Activated CD4-positive, alpha-beta memory T cell treated with anti-CD3 and anti-CD28 coated beads for 36 hours (primary cell): Measurements from ENCODE around the gene CREBL2. TPM values are rescaled to one million over a fixed set of nuclear protein-coding genes. Genes with fewer than 3 reads are reported as not detected.
"Not testable (repeated sequence)": the region's sequence is repeated elsewhere in the genome, so short reads cannot be mapped to it uniquely, and the experiment has no call there.

Source experiments
- CTCF ChIA-PET: fragments of 350-600 bp; sonication (Branson Sonifier 250); formaldehyde crosslinking; loops from one replicate; lab custom pipeline; 2021; ENCODE audit warnings: antibody characterized with exemption, inconsistent platforms; lab: Charles Lee
- POLR2A ChIA-PET: fragments of 350-600 bp; sonication (Branson Sonifier 250); formaldehyde crosslinking; loops from one replicate; lab custom pipeline; 2021; ENCODE audit warnings: antibody characterized with exemption; lab: Charles Lee
- DNase-seq: peaks from one replicate; pipeline ENCODE4 v3.0.0-alpha.2; 2020
- H3K27ac Mint-ChIP-seq: one replicate; pipeline ENCODE4 v1.8.0; 2021; ENCODE audit warnings: mixed read lengths
- H3K27me3 Mint-ChIP-seq: one replicate; pipeline ENCODE4 v1.8.0; 2021; ENCODE audit warnings: mixed read lengths
- H3K36me3 Mint-ChIP-seq: one replicate; pipeline ENCODE4 v1.8.0; 2021; ENCODE audit warnings: mixed read lengths
- H3K4me1 Mint-ChIP-seq: one replicate; pipeline ENCODE4 v1.8.0; 2021; ENCODE audit warnings: low read depth, mixed read lengths
- H3K4me3 Mint-ChIP-seq: one replicate; pipeline ENCODE4 v1.8.0; 2021; ENCODE audit warnings: mild to moderate bottlenecking, mixed read lengths
- H3K9me3 Mint-ChIP-seq: one replicate; pipeline ENCODE4 v1.8.0; 2021; ENCODE audit warnings: mixed read lengths
- intact Hi-C: fragments of 100-400 bp; cut with micrococcal nuclease; formaldehyde crosslinking; loops from one replicate; pipeline ENCODE4 v1.15.1; 2023
- total RNA-seq, 2 experiments: library from RNA; stranded (reverse); gene quantifications; one replicate each; pipeline ENCODE4 v1.2.3, GENCODE V29; 2021

CREBL2 gene
- total RNA-seq, 2 experiments from 2014 or later: 30.4 to 32.2 TPM

- ChIA-PET CTCF (interaction anchor here (0.6 to 1.6 kb wide), 7 partner anchors 15 to 120 kb away, joined by 3 to 7 read pairs (median 3); partner anchors contain the start of gene DUSP16), POLR2A (interaction anchor here (0.5 to 1.6 kb wide), 5 partner anchors 29 to 259 kb away, joined by 3 to 7 read pairs (median 3); no protein-coding TSS in a partner anchor)
- no peaks in the 10 kb centered on the region for H3K27me3 Mint-ChIP-seq
- H3K36me3 Mint-ChIP-seq: peaks cover 31% of the 10 kb centered on the region
- H3K4me1 Mint-ChIP-seq: peaks cover 65% of the 10 kb centered on the region
- H3K27ac Mint-ChIP-seq: peak overlapping the region; percentile 81
- DNase-seq: peak; percentile 34
- no peaks in the 10 kb centered on the region for H3K9me3 Mint-ChIP-seq
- intact Hi-C loops: no loop called here
- no peak overlapping the region for H3K4me3 Mint-ChIP-seq
Observed at GRCh38 chr12:12616512-12617310, 5.0 kb downstream of the CREBL2 start.

- intact Hi-C loops: not testable (repeated sequence)
- peaks cover 75% of the 10 kb centered on the region for H3K4me1 Mint-ChIP-seq
Observed at GRCh38 chr12:12618064-12618463, 6.4 kb downstream of the CREBL2 start.

GRCh38 chr12:12620730-12621315 lies 9.1 kb downstream of the CREBL2 start:
- peaks cover 82% of the 10 kb centered on the region for H3K4me1 Mint-ChIP-seq
- POLR2A ChIA-PET: no interaction called here
- no peaks in the 10 kb centered on the region for H3K27me3 Mint-ChIP-seq
- no peak for DNase-seq
- peak overlapping the region; percentile 14 for H3K27ac Mint-ChIP-seq
- H3K4me3 Mint-ChIP-seq: no peak overlapping the region
- peaks cover 28% of the 10 kb centered on the region for H3K36me3 Mint-ChIP-seq
- intact Hi-C loops: no loop called here
- CTCF ChIA-PET: interaction anchor here (0.7 to 1.1 kb wide), 5 partner anchors 8 to 260 kb away, joined by 3 to 4 read pairs (median 3); no protein-coding TSS in a partner anchor
- H3K9me3 Mint-ChIP-seq: peaks cover 7% of the 10 kb centered on the region

More at GRCh38 chr12:12618064-12618463, 6.4 kb downstream of the CREBL2 start:
- H3K9me3 Mint-ChIP-seq, H3K27me3 Mint-ChIP-seq, DNase-seq, POLR2A ChIA-PET, CTCF ChIA-PET, H3K27ac Mint-ChIP-seq, H3K4me3 Mint-ChIP-seq: not testable (repeated sequence)
- peaks cover 28% of the 10 kb centered on the region for H3K36me3 Mint-ChIP-seq

GRCh38 chr12:12622418-12622817 lies 10.7 kb downstream of the CREBL2 start:
- Mint-ChIP-seq H3K4me1 (peaks cover 79% of the 10 kb centered on the region), H3K27ac (peak overlapping the region; percentile 85), H3K4me3 (peak overlapping the region; percentile 20), H3K36me3 (peaks cover 23% of the 10 kb centered on the region), H3K27me3 (no peaks in the 10 kb centered on the region), H3K9me3 (peaks cover 7% of the 10 kb centered on the region)
- ChIA-PET POLR2A (interaction anchor here (2.3 kb wide), 1 partner anchor 10 kb away, joined by 7 read pairs; the partner anchor contains the start of gene CREBL2), CTCF (interaction anchor here (1.2 to 2.2 kb wide), 3 partner anchors 23 to 114 kb away, joined by 3 to 10 read pairs (median 7); no protein-coding TSS in a partner anchor)
- intact Hi-C loops: loop anchor here (1.0 kb wide), 1 partner anchor 14 kb away; no protein-coding TSS in a partner anchor
- DNase-seq: no peak

- H3K4me1 Mint-ChIP-seq: peaks cover 87% of the 10 kb centered on the region
- ChIA-PET CTCF (interaction anchor here (1.0 kb wide), 2 partner anchors 15 to 60 kb away, joined by 3 read pairs; no protein-coding TSS in a partner anchor), POLR2A (interaction anchor here (2.3 kb wide), 1 partner anchor 12 kb away, joined by 7 read pairs; the partner anchor contains the start of gene CREBL2)
- H3K9me3 Mint-ChIP-seq: peaks cover 7% of the 10 kb centered on the region
- intact Hi-C loops: no loop called here
- H3K27me3 Mint-ChIP-seq: no peaks in the 10 kb centered on the region
- no peak for DNase-seq
- peaks cover 29% of the 10 kb centered on the region for H3K36me3 Mint-ChIP-seq
- no peak overlapping the region for H3K4me3 Mint-ChIP-seq
- no peak overlapping the region for H3K27ac Mint-ChIP-seq
Observed at GRCh38 chr12:12624498-12624992, 12.9 kb downstream of the CREBL2 start.

GRCh38 chr12:12626471-12626870 lies 14.8 kb downstream of the CREBL2 start:
- CTCF ChIA-PET: interaction anchor here (1.0 kb wide), 1 partner anchor 19 kb away, joined by 3 read pairs; no protein-coding TSS in a partner anchor
- Mint-ChIP-seq H3K27ac (no peak overlapping the region), H3K4me1 (peaks cover 89% of the 10 kb centered on the region), H3K9me3 (peaks cover 7% of the 10 kb centered on the region), H3K4me3 (no peak overlapping the region), H3K27me3 (no peaks in the 10 kb centered on the region), H3K36me3 (peaks cover 18% of the 10 kb centered on the region)
- intact Hi-C loops: no loop called here
- POLR2A ChIA-PET: no interaction called here
- no peak for DNase-seq

GRCh38 chr12:12627308-12627827 lies 15.7 kb downstream of the CREBL2 start:
- CTCF ChIA-PET: interaction anchor here (6.7 kb wide), 1 partner anchor 18 kb away, joined by 28 read pairs; no protein-coding TSS in a partner anchor

GRCh38 chr12:12628013-12628412 lies 16.3 kb downstream of the CREBL2 start:
- Mint-ChIP-seq H3K4me1 (peaks cover 78% of the 10 kb centered on the region), H3K27me3 (no peaks in the 10 kb centered on the region), H3K27ac (no peak overlapping the region), H3K9me3 (peaks cover 7% of the 10 kb centered on the region), H3K4me3 (no peak overlapping the region), H3K36me3 (peaks cover 18% of the 10 kb centered on the region)
- intact Hi-C loops: no loop called here
- DNase-seq: no peak
- CTCF ChIA-PET: interaction anchor here (6.7 kb wide), 1 partner anchor 18 kb away, joined by 28 read pairs; no protein-coding TSS in a partner anchor
- POLR2A ChIA-PET: no interaction called here

More at GRCh38 chr12:12627308-12627827, 15.7 kb downstream of the CREBL2 start:
- no peak for DNase-seq
- H3K4me3 Mint-ChIP-seq: no peak overlapping the region
- intact Hi-C loops: no loop called here
- peaks cover 82% of the 10 kb centered on the region for H3K4me1 Mint-ChIP-seq
- H3K36me3 Mint-ChIP-seq: peaks cover 18% of the 10 kb centered on the region
- H3K27me3 Mint-ChIP-seq: no peaks in the 10 kb centered on the region
- H3K9me3 Mint-ChIP-seq: peaks cover 7% of the 10 kb centered on the region
- H3K27ac Mint-ChIP-seq: no peak overlapping the region
- POLR2A ChIA-PET: no interaction called here

GRCh38 chr12:12630850-12631249 lies 19.2 kb downstream of the CREBL2 start:
- Mint-ChIP-seq H3K27ac (no peak overlapping the region), H3K4me3 (no peak overlapping the region), H3K4me1 (peaks cover 62% of the 10 kb centered on the region), H3K9me3 (no peaks in the 10 kb centered on the region), H3K27me3 (no peaks in the 10 kb centered on the region), H3K36me3 (peaks cover 18% of the 10 kb centered on the region)
- CTCF ChIA-PET: interaction anchor here (6.7 kb wide), 1 partner anchor 15 kb away, joined by 28 read pairs; no protein-coding TSS in a partner anchor
- DNase-seq: no peak
- POLR2A ChIA-PET: interaction anchor here (0.6 to 1.4 kb wide), 3 partner anchors 9 to 24 kb away, joined by 3 to 6 read pairs (median 4); partner anchors contain the start of gene CREBL2
- intact Hi-C loops: no loop called here

- POLR2A ChIA-PET: interaction anchor here (0.6 kb wide), 2 partner anchors 202 to 231 kb away, joined by 4 read pairs; no protein-coding TSS in a partner anchor
- no peak overlapping the region for H3K4me3 Mint-ChIP-seq
- DNase-seq: no peak
Observed at GRCh38 chr12:12635651-12636050, 24.0 kb downstream of the CREBL2 start.

GRCh38 chr12:12636641-12637040 lies 25.0 kb downstream of the CREBL2 start:
- Mint-ChIP-seq H3K9me3 (peaks cover 11% of the 10 kb centered on the region), H3K4me1 (peaks cover 16% of the 10 kb centered on the region), H3K36me3 (peaks cover 46% of the 10 kb centered on the region), H3K27ac (no peak overlapping the region), H3K4me3 (no peak overlapping the region), H3K27me3 (no peaks in the 10 kb centered on the region)
- intact Hi-C loops: loop anchor here (1.0 kb wide), 1 partner anchor 14 kb away; no protein-coding TSS in a partner anchor
- CTCF ChIA-PET: interaction anchor here (1.4 kb wide), 1 partner anchor 9 kb away, joined by 5 read pairs; no protein-coding TSS in a partner anchor
- no peak for DNase-seq
- POLR2A ChIA-PET: no interaction called here

More at GRCh38 chr12:12635651-12636050, 24.0 kb downstream of the CREBL2 start:
- H3K4me1 Mint-ChIP-seq: peaks cover 26% of the 10 kb centered on the region
- intact Hi-C loops: loop anchor here (1.0 kb wide), 1 partner anchor 13 kb away; no protein-coding TSS in a partner anchor
- H3K9me3 Mint-ChIP-seq: peaks cover 11% of the 10 kb centered on the region
- peaks cover 40% of the 10 kb centered on the region for H3K36me3 Mint-ChIP-seq
- H3K27me3 Mint-ChIP-seq: no peaks in the 10 kb centered on the region
- H3K27ac Mint-ChIP-seq: no peak overlapping the region
- CTCF ChIA-PET: interaction anchor here (0.6 to 1.4 kb wide), 4 partner anchors 8 to 1865 kb away, joined by 3 to 5 read pairs (median 4); no protein-coding TSS in a partner anchor
